ENCODE results near the gene COL6A2.

The COL6A2 gene

DNA sequence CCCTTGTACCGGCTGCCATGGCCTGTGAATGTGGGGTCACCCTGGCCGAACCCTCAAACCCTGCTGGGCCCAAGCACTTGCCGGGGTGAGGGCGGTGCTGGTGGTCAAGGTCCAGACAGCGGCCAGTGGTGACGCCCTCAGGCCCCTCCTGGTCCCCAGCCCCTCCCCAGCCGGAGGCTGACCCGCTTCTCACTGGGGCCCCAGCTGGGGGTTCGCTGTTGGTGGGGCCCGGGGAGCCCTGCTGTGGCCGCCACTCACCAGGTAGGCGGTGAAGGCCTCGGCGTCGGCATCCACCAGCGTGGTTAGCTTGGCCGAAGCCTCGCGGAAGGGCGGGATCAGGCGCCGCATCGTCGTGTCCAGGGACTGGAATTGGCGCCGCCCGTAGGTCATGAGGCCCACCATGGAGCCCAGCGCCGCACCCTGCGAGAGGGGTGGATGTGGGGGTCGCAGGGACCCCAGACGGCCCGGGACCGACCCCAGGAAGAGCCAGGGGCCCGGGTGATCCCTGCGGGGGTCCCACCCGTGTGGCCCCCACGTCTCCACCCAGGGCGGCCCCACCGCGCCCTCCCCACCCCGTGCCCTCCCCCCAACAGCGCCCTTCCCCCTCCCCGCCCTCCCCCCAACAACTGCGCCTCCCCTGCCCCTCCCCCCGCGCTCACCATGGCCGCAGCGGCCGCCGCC is 47.4 kb downstream of the COL6A2 start:
- DNase-seq = no peak

DNA sequence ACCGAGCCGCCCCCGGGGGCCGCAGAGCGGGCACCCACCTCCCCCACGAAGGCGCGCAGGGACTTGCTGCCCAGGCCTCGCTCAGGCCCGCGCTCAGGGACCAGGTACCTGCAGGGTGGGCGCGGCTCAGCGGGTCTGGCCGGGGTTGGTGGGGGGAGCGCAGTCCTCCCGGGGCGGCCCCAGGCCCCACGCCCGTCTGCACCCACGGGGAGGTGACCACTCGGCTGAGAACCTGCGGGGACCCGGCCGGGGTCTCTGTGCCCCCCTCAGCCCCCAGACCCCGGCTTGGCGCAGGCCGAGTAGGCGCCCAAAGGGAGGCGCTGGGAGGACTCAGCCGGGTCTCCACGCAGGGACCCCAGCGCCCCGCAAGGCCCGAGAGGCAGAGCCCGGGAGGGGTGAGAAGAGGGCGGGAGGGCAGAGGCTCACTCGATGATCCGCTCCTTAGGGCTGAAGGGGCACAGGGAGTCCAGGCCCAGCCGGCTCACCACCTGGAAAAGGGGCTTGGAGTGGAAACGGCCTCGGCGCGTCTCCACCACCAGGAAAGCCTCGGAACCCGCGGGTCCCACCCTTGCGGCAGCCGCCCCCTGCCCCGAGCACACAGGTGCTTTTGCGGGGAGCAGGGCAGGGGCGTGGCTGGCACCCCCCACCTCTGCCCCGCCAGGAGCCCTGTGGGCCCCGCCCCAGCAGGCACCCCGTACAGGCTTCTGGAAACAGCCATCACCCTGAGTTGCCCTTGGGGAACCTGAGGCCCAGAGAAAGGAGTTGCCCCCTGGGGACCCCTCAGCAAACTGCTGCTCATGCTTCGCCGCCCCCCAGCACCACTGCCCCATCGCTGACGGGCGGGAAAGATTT is 48.2 kb downstream of the COL6A2 start:
- DNase-seq = no peak

DNA sequence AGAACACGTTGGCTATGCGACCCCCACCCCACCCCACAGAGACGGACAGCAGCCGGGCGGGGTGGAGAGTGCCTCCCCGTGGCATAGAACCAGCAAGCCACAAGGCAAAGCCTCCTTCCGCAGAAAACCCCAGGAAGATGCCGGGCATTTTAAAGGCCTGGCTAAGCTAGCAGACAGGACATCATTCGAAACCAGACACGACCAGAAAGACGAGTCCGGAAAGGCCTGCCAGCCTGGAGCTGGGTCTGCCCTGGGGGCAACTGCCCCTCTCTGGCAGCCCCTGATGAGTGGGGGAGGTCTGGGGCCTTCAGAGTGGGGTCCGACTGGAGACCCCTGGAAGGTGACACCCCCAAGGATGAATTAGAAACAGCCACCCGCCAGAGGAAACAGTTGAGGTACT is 48.9 kb downstream of the COL6A2 start:
- DNase-seq = no peak

DNA sequence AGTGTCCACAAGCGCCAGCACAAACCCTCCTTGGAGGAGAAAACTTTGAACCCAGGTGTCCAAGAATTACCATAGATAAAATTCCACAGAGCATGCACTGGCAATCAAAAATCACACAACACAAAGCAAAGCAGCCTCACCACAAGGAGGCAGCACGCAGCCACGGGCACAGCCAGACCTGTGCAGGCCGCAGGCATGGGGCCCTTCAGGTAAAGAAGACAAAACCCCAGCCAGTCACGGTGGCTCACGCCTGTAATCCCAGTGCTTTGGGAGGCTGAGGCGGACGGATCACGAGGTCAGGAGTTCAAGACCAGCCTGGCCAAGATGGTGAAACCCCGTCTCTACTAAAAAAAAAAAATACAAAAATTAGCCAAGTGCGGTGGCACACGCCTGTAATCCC is 49.5 kb downstream of the COL6A2 start:
- peak; percentile 61 to 64 for DNase-seq

DNA sequence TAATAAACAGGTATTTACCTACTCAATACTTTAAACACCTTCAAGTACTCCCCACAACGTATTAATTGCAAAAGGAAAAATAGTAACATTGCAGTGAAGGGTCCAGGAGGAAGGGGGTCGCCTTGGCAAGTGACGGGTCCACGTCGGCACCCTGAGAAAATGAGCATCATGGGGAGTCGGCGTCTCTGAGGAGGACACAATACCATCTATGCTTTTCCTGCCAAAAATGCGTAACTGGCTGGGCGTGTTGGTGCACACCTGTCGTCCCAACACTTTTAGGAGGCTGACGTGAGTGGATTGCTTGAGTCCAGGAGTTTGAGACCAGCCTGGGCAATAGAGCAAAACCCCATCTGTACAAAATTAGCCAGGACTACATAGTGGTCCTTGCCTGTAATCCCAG is 50.2 kb downstream of the COL6A2 start:
- no peak for DNase-seq

DNA sequence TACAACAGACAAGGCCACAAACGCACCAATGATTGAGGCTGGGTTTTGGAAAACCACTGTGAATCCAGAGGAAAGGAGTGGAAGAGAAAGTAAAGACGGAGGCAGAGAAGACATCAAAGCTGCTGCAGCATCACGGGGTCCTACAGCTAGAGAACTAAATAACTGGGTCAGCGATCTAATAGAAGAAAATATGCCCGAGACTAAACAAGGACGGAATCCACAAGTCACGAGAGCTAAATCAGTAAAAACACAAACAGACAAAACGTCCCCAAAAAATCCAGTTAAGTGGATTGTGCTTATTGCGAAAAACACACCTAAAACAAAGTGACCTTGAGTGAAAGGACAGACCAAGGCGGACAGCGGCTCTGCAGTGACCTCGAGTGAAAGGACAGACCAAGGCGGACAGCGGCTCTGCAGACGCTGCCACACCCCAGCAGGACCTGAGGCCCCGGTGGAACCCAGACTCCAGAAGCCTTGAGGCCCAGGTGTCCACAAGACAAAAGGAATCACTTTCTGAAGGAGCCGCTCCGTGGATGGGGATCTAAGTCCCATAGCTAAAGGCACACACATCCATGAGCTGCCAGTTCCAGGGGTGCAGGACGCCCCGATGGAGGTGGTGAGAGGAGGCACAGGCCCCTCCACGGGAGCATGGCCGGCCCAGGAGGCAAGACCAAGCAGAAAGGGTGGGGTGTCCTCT is 51.4 kb downstream of the COL6A2 start:
- no peak for DNase-seq

- no peak for DNase-seq
Observed at GRCh38 chr21:46150073-46150472, 52.2 kb downstream of the COL6A2 start.

GRCh38 chr21:46150491-46151121 is 52.7 kb downstream of the COL6A2 start:
- no peak for DNase-seq

- no peak for DNase-seq
Observed at GRCh38 chr21:46151261-46151988, 53.5 kb downstream of the COL6A2 start.

GRCh38 chr21:46151989-46152926 is 54.3 kb downstream of the COL6A2 start:
- no peak for DNase-seq

DNA sequence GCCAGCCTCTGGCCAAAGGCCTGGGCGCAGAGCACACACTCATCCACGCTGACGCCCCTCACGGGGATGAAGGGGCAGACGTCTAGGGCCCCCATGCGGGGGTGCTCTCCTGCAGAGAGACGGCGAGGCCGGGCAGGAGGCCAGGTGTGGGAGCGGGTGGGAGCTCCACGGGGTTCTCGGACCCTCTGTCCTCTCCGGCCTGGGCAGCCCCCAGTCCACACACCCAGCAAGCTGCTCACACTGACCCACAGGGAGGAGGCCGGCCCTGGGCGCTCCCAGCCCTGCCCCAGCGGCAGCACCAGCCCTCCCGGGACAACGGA is 55.0 kb downstream of the COL6A2 start:
- no peak for DNase-seq

GRCh38 chr21:46153247-46154154 is 55.6 kb downstream of the COL6A2 start:
- DNase-seq = peak; percentile 64 to 69

- DNase-seq = no peak
Observed at GRCh38 chr21:46154155-46154954, 56.4 kb downstream of the COL6A2 start.

DNA sequence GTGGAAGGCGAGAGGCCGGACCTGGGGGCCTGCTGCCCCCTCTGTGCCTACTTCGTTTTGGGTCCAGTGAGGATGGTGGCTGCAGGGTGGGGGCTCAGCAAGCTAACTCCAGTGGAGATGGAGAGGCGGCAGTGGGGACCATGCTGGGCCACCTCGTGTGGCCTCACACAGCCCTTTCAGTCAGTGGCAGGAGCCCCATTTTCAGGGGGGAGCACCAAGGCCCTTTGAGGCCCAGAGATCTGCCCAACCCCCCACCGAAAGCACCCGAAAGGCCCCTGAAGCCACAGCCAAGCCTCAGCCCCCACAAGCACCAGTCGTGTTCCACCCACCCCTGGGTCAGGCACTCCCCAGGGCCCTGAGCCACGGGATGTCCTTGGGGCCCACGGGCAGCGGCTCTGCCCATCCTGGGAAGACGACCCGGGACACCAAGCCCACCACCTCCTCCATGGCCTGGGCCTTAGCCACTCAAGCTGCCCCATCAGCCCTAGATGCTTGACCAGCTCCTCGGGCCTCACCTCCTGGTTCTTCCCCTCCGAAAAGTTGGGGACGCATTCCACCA is 57.1 kb downstream of the COL6A2 start:
- no peak for DNase-seq

GRCh38 chr21:46155514-46156377 is 57.8 kb downstream of the COL6A2 start, which contains the start of gene FTCD:
Gene FTCD, minus strand, starts transcription at chr21:46155579. Its CDS starts 56 bp downstream, at chr21:46155523.
- DNase-seq = no peak

DNA sequence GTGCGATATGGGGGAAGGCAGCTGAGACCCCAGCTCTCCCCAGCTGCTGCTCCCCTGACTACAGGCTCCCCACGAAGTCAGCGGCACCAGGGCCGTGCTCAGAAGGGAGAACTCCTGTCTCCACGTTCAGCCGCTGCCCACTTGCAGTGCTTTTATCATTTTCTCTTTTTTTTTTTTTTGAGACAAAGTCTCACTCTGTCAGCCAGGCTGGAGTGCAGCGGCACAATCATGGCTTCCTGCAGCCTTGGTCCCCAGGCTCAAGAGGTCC is 58.4 kb downstream of the COL6A2 start:
- no peak for DNase-seq

DNA sequence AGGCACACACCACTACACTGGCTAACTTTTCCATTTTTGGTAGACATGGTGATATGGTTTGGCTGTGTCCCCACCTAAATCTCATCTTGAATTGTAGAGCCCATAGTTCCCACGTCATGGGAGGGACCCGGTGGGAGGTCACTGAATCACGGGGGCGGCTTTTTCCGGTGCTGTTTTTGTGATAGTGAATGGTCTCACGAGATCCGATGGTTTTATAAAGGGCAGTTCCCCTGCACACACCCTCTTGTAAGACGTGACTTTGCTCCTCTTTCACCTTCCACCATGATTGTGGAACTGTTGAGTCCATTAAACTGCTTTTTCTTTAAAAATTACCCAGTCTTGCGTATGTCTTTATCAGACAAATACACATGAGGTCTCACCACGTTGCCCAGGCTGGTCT is 58.8 kb downstream of the COL6A2 start:
- DNase-seq = no peak

DNA sequence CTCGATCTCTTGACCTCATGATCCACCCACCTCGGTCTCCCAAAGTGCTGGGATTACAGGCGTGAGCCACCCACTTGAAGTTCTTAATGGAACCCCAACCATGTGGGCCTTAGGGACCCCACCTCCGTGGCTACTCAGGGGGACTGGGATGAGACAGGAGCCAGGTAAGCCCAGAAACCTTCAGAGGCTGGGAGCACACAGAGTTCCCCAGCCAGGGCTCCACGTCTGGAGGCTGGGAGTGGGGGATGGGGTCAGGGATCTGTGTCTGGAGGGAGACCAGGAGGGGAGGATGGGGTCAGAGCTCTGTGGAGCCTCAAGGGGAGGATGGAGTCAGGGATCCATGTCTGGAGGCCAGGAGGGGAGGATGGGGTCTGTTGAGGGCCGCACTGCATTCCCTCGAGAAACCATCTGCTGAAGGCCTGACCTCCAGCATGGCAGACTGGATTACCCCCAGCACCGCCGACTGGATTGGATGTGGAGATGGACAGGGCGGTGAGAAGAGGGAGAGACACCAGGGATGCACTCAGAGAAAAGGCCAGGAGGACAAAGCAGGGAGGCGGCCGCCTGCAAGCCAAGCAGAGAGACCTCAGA is 59.6 kb downstream of the COL6A2 start:
- no peak for DNase-seq

Measured in activated CD4-positive, alpha-beta T cell treated with anti-CD3 and anti-CD28 coated beads, Interleukin-2, amount 50 U/mL, for 48 hours (primary cell).